PC-9 (cell line): ENCODE data around the gene MRE11.

ENCODE experiments used
- CTCF ChIP-seq: fragments of 200-600 bp; sonication (generic); conservative IDR thresholded peaks from 2 replicates; pipeline ENCODE4 v1.6.1; 2017; ENCODE audit warnings: mixed run types, antibody characterized with exemption, mild to moderate bottlenecking, moderate library complexity
- EZH2 ChIP-seq: fragments of 200-600 bp; sonication (generic); IDR thresholded peaks from 2 replicates; pipeline ENCODE4 v1.8.0; 2017; ENCODE audit warnings: antibody characterized with exemption, low read depth

DNA sequence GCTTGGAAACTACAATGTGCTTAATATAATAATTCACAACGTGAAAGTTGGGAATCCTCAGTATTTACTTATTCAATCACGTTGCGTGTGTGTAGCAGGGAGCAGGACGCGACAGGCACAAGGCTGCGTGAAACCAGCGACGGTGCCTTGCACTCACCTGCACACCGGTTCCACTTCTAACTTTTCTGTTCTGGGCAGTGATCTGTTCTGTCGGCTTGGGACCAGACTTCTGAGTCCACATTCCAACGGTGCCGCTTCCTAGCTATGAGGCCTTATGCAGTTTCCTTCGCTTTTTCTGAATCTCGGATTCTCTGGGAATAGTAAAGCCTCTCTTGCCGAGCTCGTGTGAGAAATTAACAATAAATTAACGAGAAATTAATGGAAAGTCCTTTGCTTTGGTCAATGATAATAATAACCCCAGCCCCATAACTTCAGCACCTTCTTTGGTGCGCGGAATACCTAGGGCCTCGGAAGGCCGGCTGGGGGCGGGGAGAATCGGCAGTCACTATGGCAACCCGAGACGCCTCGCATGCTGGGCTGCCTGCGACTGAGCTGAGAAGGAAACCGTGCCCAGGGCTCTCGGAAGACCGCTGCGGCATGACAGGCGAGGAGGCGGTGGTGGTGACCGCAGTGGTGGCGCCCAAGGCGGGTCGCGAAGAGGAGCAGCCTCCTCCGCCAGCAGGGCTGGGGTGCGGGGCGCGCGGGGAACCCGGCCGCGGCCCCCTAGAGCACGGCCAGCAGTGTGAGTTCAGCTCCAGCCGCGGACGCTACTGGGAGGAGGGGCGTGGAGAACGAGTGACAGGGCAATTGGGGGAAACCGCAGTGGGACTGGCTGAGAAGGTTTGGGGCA lies 18.5 kb upstream of the MRE11 start, which contains the start of gene C11orf97:
- TF ChIP-seq CTCF = no peak
- TF ChIP-seq EZH2 = no peak
